WI38 (cell line): ENCODE measurements around the gene SPON1.

Source experiments
- H3K4me3 ChIP-seq: 2 replicates; pipeline ENCODE4 v1.5.1; 2011; ENCODE audit warnings: low read depth, mild to moderate bottlenecking, control low read depth, low read length
- TF ChIP-seq, protein P1 (sequence below): IDR thresholded peaks from 2 replicates; pipeline ENCODE4 v1.5.1; 2012; ENCODE audit warnings: low read depth, mild to moderate bottlenecking, control low read depth, low read length

Gene SPON1

DNA sequence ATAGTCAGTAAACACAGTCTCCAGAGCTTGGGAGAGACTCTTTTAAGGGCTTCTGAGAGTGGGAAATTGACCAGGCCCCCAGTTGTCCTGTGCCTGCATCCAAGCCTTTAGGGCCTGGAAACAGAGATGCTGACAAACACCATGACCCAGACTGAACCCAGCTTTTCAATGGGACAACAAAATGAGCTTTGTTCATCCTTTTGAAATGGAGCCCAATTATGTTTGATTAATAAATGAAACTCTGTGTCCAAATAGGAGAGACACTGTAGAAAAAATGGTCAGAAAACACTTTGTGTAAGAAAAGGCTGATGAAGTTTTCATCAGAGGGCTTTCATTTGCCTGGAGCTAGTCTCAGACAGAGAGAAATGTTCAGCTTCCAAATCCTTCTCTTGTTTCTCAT, 250.5 kb downstream of the SPON1 start:
- no peak overlapping the region for H3K4me3 ChIP-seq
- TF ChIP-seq, protein P1, sequence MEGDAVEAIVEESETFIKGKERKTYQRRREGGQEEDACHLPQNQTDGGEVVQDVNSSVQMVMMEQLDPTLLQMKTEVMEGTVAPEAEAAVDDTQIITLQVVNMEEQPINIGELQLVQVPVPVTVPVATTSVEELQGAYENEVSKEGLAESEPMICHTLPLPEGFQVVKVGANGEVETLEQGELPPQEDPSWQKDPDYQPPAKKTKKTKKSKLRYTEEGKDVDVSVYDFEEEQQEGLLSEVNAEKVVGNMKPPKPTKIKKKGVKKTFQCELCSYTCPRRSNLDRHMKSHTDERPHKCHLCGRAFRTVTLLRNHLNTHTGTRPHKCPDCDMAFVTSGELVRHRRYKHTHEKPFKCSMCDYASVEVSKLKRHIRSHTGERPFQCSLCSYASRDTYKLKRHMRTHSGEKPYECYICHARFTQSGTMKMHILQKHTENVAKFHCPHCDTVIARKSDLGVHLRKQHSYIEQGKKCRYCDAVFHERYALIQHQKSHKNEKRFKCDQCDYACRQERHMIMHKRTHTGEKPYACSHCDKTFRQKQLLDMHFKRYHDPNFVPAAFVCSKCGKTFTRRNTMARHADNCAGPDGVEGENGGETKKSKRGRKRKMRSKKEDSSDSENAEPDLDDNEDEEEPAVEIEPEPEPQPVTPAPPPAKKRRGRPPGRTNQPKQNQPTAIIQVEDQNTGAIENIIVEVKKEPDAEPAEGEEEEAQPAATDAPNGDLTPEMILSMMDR, result no peak

DNA sequence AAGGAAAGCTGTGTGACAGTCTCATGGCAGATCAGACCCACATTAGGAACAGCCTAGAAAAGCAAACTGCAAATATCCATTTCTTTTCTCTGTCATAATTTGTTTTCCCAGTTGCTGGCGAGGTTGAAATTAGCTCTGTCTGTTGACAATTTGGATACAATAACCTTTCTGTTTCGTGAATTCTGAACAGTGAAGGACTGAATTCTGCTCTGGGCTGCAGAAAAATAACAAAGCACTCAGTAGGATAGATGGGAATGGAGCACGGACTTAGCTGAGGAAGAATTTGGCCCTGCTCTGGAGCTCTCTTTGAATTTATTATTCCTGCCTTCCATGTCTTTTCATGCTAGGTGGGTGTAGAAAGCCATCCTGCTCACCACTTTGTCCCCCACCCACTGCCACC, 256.2 kb downstream of the SPON1 start:
- no peak overlapping the region for H3K4me3 ChIP-seq
- TF ChIP-seq, protein P1, result no peak

DNA sequence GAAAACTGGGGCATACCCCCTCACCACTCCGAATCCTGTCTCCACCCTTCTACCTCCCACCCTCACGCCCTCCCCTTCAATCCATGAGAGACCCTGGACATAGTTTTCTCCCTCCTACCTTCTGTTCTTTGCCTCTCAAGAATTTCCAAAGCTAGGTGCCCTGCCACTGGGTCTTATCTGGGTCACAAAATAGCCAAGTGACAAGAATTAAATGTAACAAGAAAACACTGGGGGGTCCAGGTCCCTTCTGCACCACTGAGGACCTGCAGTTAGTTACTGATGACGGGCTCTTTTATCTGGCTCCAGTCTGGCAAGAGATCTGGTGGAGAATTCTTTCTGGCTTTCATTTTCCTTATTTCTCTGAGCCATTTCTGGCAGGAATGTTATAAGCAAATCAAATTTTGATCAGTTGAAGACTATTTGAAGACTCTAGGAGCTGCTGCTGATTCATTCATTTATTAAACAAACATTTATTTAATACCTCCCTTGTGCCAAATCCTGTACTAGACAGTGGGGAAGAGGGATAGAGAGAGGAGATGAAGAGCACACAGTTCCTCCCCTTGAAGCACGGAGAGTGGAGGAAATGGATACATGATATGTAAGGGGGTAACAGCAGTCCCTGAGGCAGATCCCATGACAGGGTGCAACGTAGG, 261.2 kb downstream of the SPON1 start:
- TF ChIP-seq, protein P1, result no peak
- no peak overlapping the region for H3K4me3 ChIP-seq

DNA sequence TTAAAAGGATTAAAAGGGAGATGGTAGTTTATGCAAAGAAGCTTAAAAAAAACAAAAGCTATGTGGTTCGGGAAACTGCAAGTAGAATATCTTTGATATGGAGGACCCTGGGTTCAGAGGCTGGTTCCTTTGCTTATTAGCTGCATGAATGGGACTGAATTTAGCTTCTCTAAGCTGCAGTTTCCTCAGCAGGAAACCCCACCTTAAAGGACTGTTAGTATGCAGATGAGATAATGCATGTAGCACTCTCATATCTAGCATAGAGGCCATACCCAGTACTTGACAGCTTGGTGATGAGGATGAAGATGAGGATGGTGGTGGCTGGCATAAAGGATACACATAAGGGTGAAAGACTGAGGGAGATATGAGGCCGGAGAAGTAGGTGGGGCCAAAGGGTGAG, 261.9 kb downstream of the SPON1 start:
- TF ChIP-seq, protein P1, result no peak

DNA sequence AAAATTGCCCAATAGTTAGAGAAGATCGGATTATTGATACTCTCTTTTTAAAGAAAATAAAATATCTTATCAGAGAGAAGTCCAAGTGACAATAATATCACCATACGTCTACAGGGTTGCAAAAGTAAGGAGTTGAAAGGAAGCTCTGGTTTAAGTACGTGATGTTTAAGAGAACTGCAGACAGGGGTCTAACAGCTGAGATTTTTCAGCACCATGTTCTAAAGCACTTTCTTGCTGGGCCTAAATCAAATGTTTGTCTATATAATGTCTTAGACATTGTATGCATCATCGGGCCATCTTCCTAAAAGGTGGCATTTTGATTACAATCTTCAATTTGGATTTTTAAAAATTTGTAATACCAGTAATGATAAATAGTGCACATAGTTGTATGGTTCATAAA, 263.1 kb downstream of the SPON1 start:
- TF ChIP-seq, protein P1, result no peak
- H3K4me3 ChIP-seq, result no peak overlapping the region

More for the DNA sequence above, 261.9 kb downstream of the SPON1 start:
- no peak overlapping the region for H3K4me3 ChIP-seq

DNA sequence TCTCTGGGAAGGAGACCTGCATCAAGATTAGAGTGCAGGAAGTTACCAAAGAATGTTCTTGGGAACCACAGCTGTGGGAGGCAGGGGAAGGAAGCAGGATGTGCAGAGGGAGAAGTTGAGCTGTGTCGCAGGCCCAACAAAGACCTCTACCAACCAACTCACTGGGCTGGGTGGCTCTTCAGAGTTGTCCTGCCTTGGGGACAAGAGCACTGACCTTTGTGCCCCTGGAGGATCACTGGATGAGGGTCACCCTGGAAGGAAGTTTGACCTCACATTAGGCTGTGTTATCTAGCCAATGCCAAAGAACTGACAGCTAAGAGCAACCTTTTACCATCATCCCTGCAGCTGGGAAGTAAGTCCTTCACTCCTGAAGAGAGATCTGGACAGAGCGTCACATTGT, 265.8 kb downstream of the SPON1 start:
- TF ChIP-seq, protein P1, result no peak
- no peak overlapping the region for H3K4me3 ChIP-seq

DNA sequence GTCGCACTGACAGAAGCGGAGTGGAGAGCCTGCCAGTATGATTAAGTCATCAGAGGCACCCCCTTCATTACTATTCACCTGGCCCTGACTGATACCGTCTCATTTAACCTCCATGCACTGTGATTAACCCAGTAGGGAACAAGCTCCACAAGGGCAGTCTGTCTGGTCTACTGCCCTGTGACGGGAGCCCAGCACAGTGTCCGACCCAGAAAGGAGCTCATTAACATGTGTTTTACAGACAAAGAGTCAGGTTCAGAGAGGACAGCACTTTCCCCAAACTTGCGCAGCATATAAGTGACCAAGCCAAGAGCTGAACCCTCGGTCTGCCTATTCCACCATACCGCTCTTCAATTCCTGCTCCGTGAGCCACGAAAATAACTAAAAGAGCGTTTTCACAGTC, 266.9 kb downstream of the SPON1 start:
- TF ChIP-seq, protein P1, result no peak
- no peak overlapping the region for H3K4me3 ChIP-seq
